GM19193 (cell line): ENCODE results near the gene SEMA3A.

Source experiments
- POLR2A ChIP-seq: IDR thresholded peaks from 4 replicates; pipeline ENCODE4 v1.6.1; 2011; ENCODE audit not compliant: insufficient read depth, insufficient read length; ENCODE audit errors: extremely low read depth

SEMA3A gene

DNA sequence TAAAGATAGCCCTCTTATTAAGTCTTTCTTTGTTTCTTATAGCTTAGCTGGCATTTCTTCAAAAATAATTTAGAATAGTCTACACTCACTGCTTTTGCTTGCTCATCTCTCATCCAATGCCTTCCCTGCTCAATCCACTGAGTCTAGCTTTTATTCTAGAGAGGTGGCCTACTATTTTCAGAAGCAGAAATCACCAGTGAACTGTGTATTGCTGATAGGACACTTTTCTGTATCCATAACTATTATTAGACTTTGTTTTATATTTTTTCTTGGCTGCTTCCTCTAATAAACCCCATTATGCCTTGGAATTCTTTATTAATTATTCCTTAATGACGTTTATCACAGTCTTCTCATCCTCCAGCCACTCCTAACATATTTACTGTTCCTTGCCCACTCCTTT is 206.8 kb downstream of the SEMA3A start:
- no peak for TF ChIP-seq POLR2A

DNA sequence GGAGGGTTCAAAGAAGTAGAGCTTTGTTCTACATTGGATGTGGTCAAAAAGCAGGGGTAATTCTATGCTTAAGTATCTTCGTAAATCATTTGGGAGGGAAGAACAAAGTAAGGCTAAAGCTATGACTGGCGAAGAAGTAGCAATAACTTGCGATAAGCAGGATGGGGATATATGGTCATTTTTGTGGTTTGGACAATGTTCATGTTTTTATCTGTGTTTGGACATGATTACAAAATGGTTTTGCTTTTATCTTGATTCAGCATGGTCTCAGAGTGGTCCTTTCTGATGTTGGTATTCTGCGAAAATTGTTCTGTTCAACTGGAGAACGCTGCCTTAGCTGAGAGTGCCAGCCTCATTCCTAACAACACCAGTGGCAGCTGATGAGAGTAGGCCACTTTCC is 208.8 kb downstream of the SEMA3A start:
- no peak for TF ChIP-seq POLR2A

DNA sequence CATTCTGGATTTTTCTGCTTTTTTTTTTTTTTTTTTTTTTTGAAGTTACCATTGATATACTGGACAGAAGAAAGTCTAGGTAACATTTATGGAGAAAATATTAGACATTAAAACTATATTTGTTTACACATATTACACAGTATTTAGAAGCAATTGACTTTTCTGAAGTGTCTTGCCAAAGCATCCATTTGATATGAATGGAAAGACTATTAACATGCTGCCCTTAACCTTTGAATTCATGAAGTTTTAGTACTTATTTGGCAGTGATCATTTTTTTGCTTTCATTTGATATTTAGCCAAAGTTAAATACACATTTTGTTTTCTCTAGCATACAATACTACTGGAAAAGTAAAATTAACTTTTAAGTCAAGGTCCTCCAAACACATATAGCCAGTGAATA is 210.0 kb downstream of the SEMA3A start:
- no peak for TF ChIP-seq POLR2A

DNA sequence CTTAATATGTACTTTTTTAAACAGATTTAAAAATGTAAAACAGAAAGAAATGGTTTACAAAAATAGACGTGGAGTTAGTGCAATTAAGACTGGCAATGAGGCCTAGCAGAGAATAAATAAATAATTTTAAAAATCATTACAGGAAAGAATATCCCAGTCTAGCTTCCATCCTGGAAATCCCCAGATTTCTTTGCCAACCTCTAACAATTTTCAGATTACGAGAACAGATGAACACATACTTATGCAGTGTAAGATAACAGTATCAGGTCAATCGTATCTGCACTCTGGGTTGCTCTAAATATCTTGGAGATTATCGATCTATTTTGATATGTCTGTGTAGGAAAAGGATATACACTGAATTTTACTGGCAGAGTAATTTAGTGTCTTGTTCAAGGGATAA is 210.5 kb downstream of the SEMA3A start:
- no peak for TF ChIP-seq POLR2A

DNA sequence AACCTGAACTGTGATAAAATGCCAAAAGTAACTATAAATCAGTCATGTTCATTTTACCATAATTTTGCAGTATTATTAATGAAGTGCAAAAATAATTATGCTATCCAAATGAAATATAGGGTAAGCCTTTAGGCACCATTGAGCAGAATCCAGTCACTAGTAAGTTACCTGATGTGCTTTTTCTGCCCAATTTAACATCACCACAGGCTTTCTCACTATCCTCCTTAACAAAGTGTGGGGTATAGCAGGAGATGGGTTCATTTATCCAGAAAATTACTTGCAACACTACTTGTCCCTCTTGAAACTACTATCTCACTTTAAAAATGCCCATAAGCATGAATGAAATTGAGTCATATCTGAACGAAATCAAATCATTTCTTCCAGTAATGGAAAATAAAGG is 211.0 kb downstream of the SEMA3A start:
- TF ChIP-seq POLR2A, result no peak

DNA sequence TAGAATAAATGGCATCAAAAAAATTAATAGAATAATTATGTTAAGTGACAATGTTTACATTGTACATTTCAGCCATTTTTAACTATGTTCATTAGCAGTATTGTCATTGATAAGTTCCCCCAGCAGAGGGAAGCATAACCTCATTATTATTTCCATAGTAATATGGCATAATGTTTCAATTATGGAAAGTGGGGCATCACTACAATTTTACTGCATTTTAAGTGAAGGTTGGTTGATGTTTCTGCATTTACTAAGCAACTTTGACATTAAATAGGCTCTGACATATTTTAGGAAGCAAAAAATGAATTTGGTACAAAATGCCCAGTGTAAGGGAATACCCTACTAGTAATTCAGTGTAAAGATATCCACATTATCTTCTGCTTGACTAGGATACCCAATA is 218.3 kb downstream of the SEMA3A start:
- TF ChIP-seq POLR2A, result no peak

DNA sequence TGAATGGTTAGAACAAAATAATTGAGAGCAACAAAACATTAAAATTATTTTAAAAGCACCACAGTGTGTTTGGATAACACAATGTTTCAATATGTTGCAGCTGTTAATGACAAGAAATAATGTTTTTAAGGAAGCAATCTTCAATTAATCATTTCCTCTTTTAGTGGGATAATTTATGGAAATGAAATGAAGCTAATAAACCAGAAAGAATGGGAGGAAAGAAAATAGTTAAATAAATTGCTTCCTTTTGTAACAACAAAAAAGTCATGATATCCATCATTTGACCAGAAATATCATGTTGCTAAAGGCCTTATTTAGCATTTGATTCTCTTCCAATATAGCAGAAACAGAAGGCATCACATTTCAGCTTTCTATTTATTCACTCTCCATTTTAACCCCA is 224.5 kb downstream of the SEMA3A start:
- no peak for TF ChIP-seq POLR2A

DNA sequence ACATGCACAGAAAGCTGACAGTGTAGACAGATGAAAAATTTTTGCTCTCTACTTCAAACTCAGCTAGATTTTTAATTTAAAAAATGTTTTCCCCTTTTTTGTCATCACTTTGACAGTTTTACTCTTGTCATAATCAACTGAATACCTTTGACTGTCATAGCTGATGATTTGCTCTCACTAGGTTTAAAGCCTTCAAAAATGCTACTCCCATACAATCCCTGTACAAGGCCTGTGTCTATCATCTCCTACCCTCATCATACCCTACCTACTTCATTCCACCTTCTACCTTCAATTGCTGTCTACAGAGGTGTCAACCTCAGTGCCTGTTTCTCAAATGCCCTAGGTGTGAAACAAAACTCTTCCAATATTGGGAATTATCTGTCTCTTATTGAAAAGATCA is 230.3 kb downstream of the SEMA3A start:
- no peak for TF ChIP-seq POLR2A

DNA sequence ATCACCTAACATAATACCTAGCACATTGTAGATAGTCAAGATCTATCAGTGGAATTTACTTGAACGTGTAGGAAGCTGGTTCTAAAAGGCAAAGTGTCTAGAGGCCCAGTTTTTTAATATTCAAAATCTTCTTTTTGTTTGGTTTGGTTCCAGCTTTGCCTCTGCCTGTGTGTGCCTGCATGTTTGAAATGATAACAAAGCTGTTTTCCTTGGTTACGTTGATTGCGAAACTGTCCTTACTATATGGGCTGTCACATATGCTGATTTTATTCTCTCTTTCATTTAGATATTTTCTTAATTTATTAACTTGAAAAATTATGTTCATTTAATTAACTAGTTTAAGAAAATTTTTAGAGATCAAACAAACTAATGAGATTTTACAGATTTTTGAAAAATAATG is 237.3 kb downstream of the SEMA3A start:
- TF ChIP-seq POLR2A, result no peak

DNA sequence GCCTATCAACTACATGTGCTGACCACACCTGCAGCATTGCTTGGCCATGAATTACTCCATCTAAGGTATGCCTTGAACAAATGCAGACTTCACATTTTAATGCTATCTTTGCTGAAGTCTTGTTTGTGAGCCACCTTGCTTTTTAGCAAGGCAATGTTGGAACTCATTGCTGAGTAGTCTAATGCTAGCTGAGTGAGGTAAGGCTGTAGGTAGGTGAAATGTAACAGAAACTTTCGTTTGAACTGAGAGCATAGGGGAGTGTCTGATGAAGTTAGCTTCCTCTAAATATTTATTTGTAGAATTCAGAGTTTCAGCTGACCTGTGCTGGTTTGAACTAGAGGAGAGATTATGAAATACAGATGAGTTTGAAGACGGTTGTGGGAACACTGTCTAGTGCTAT is 238.5 kb downstream of the SEMA3A start:
- no peak for TF ChIP-seq POLR2A

DNA sequence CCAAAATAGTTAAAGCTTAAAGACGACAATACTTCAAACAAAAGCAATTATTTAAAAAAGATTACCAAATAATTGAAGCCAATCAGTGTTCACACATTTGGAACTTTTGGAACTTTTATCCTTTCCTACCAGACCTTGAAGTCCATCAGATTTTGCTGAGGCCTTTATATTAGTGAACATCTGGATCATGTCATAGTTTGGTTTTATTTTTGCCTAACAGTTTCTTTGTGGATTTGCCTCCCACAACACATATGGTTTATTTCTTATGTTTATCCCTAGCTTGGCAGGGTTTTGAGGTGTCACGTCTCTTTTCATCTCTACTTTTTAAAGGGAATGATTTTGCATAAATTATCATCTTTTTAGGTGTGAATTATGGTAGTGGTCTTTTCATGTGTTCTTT is 242.4 kb downstream of the SEMA3A start:
- no peak for TF ChIP-seq POLR2A

DNA sequence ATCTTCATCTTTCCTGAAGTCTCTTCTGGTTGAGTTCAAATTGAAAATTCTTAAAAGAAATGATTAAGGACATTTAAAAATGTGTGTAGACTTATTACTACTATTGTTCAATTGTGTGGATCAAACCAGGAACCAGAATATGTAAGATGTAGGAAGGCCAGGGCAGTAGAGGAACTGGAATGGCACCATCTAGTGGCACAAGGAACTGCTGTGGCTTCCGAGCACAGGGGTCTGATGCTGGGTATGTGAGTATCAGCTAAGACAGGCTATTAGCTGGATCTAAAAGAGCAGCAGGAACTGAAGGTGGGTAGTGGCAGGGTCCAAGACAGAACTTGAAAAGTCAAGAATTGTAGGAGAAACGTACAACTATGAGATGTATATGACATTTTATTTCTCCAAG is 247.3 kb downstream of the SEMA3A start:
- no peak for TF ChIP-seq POLR2A

DNA sequence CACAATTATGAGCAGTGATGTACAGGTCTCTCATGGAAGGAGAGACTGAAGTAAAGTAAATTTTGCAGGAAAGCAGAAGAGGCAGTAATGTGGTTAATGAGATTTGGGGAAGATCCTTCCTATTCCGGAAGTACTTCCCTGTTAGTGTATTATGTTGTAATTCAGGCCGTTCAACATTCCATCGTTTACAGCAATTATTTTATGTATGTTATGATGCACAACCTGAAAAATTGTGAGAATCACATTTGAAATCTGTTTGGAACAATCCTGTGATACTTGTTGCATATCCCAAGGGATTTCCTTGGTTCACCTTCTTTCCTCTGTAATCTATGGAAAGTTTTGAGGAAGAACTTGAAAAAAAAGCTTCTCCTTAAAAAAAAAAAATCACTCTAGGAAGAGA is 247.8 kb downstream of the SEMA3A start:
- no peak for TF ChIP-seq POLR2A

DNA sequence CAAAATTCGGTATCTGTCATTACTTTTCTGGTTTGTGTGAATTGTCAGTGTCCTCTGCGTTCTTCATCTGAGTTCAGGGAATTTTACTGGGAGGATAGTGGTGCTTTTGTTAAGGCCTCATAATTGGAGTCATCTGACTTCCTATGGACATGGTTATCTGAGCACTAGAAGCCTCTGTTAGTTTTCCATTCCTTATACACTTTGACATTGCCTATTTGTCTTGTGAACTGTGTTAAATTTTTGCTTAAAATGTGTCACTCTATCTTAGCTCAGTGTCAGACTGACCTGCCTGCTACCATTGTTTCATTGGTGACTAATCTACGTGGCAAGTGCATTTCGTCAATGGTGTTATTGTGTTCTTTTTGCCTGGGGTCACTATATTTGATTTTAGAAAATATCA is 253.3 kb downstream of the SEMA3A start:
- no peak for TF ChIP-seq POLR2A

DNA sequence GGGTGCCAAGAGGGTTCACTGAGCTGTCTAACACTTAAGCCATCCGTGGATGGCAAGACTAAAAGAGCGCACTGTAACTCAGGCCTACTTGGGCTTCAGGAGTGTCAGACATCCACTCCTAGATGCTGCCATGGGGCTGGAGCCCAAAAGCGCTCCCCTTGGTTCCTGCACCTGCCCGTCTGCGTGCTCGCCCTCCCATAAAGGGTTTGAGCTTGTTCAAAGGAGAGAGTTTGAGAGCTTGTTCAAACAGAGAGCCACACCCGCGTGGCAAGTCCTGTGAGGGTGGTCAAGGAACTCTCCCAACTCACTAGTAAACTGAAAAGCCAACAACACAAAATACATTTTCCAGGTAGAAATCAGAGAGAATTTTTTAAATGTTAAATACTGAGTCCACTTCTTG is 256.7 kb downstream of the SEMA3A start:
- no peak for TF ChIP-seq POLR2A

DNA sequence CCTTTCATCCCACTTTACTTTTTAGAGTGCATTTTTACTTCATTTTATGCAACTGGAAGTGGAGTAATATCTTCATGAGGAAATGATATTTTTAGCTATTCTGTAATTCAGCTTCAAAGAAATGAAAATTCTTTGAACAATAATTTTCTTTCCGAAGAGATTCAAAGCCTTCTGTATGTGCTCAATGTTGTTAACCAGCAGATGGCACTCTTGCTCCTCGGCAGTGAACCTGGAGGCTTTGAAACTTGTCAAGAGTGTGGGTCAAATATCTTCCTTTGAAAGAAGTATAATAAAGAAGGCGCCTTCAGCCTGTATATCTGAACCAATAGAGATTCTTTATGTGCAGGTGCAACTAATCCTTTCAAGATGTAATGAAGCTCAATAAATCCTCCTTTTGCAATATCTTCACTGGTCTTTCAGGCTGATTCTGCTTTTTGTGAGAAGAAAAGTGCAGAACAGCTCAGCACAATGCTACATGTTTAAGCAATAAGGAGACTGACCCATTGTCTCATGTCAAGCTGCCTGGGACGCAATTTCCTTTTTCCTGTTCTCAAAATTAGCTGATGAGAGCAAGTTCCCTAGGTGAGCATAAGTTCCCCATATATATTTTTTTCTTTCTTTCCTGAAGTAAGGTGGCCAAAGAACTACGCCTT is 258.4 kb downstream of the SEMA3A start:
- no peak for TF ChIP-seq POLR2A

DNA sequence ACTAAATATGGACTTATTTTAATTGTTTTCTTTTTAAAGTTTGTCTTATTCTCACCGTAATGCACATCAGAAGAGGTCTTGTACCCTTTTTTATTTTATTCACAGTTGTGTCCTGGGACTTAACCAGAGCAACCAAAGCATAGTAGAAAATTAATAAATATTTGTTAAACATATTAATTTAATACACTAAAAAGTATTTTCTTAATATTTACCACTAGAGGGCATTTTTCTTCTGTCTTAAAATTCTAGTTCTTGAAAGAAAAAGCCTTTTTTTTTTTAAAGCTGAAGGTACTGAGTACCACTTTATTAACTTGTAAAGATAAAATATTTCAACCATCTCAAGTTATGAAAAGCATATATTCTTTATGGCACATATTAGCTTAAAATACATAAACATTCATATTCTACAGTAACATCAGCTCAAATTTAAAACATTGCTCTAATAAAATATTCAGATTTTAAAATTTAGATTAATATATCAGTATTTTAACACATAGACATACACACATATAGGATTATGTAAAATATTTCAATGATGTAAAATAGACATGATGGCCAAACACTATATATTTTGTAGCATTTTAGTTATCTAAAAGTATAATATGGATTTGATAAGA is 260.4 kb downstream of the SEMA3A start:
- no peak for TF ChIP-seq POLR2A
